Measurements from ENCODE around the gene TMA16. TPM values are rescaled to one million over a fixed set of nuclear protein-coding genes. Genes with fewer than 3 reads are reported as not detected.
A peak's percentile ranks its signal among the peaks of the same experiment; 100 is the strongest.

TMA16 gene
- total and polyA plus RNA-seq, 2 of the 8 experiments (the other 6 are each of a cell fraction or from before 2014, with no cell fraction given): 8.0 to 64.2 TPM

GRCh38 chr4:163544407-163545038, 50.0 kb downstream of the TMA16 start:
- no peak overlapping the region for H2BK15ac ChIP-seq (ENCODE audit: low read length)
- no peaks in the 10 kb centered on the region for H3K23me2 ChIP-seq (ENCODE audit: low read depth, low read length)
- H3K56ac ChIP-seq (replicated peaks; ENCODE audit: insufficient read length, low read depth, low read length): no peak overlapping the region
- H3K18ac ChIP-seq (ENCODE audit: extremely low read depth, low read length): no peak overlapping the region
- no peak overlapping the region for H2BK20ac ChIP-seq (ENCODE audit: low read length)
- H3K4me1 ChIP-seq (replicated peaks in 1 of 4; ENCODE audit: control insufficient read depth in 3 of 4, insufficient read depth in 4 of 4, low read length in 3 of 4): no peaks in the 10 kb centered on the region
- H4K20me1 ChIP-seq (replicated peaks in 1 of 2; ENCODE audit: control insufficient read depth in 1 of 2, insufficient read depth in 2 of 2, low read length in 2 of 2): no peaks in the 10 kb centered on the region
- no peak overlapping the region for H2AFZ ChIP-seq (ENCODE audit: low read length)
- peak in 1 of 2 experiments; percentile 78 for DNase-seq (ENCODE audit: low read depth in 1 of 2, low spot score in 2 of 2)
- H3K14ac ChIP-seq (ENCODE audit: insufficient read length): no peak overlapping the region
- no peak overlapping the region for H2AK5ac ChIP-seq (ENCODE audit: low read depth, low read length)
- no peak overlapping the region for H4K91ac ChIP-seq (replicated peaks; ENCODE audit: insufficient read length, low read length)
- FAIRE-seq: no peak
- ChIA-PET POLR2A (ENCODE audit: partially characterized antibody) (no interaction called here), CTCF (ENCODE audit: partially characterized antibody) (interaction anchor here (0.7 to 3.2 kb wide), 10 partner anchors 9 to 1047 kb away, joined by 3 to 26 read pairs (median 4); partner anchors contain the start of gene TMA16)
- no peak overlapping the region for H3K9ac ChIP-seq (replicated peaks in 1 of 4; ENCODE audit: extremely low read depth in 1 of 4, low read depth in 3 of 4, low read length in 3 of 4)
- H3K23ac ChIP-seq (ENCODE audit: insufficient read length): no peak overlapping the region
- H3K27me3 ChIP-seq (replicated peaks in 1 of 4; ENCODE audit: control insufficient read depth in 3 of 4, extremely low read depth in 1 of 4, insufficient read depth in 3 of 4, low read length in 3 of 4): no peaks in the 10 kb centered on the region
- no peaks in the 10 kb centered on the region for H3K9me3 ChIP-seq (ENCODE audit: insufficient read depth in 2 of 2, low read depth in 1 of 2, low read length in 1 of 2)
- H2BK5ac ChIP-seq (ENCODE audit: low read depth, low read length): no peak overlapping the region
- no peak overlapping the region for H3K4ac ChIP-seq (replicated peaks; ENCODE audit: insufficient read length, low read depth, low read length)
- no peaks in the 10 kb centered on the region for H3K79me2 ChIP-seq (ENCODE audit: control insufficient read depth in 1 of 2, insufficient read depth in 2 of 2, low read length in 2 of 2)
- no peak overlapping the region for H4K8ac ChIP-seq (ENCODE audit: extremely low read depth, insufficient read depth, low read length)
- no peak overlapping the region for H3K27ac ChIP-seq (ENCODE audit: low read depth, low read length)
- no peak overlapping the region for H3K4me3 ChIP-seq (ENCODE audit: extremely low read depth in 1 of 4, insufficient read depth in 2 of 4, low read depth in 3 of 4, low read length in 4 of 4)
- 18% methylated on average over 12 of the region's 12 CpGs; no CpG with 5 or more reads in 1 of the 2 experiments for WGBS, 2 experiments (ENCODE audit: extremely low coverage in 1 of 2, insufficient coverage in 1 of 2, insufficient read length in 1 of 2, insufficient replicate concordance in 2 of 2, low coverage in 1 of 2, low lambda C conversion rate in 2 of 2, missing lambda C conversion rate in 1 of 2)
- peak overlapping the region in 1 of 2 experiments; percentile 48; a peak in 2 of 4 replicates for H3K4me2 ChIP-seq (ENCODE audit: insufficient read depth in 1 of 2, low read depth in 2 of 2, low read length in 2 of 2)
- no peak overlapping the region for H2BK120ac ChIP-seq (replicated peaks; ENCODE audit: low read depth, low read length)
- H4K5ac ChIP-seq (ENCODE audit: insufficient read length, low read depth, low read length): no peak overlapping the region
- no peaks in the 10 kb centered on the region for H3K36me3 ChIP-seq (ENCODE audit: control insufficient read depth in 2 of 4, insufficient read depth in 4 of 4, low read length in 3 of 4)
- H2BK12ac ChIP-seq (ENCODE audit: low read depth, low read length): no peak overlapping the region
- no peaks in the 10 kb centered on the region for H3K79me1 ChIP-seq (ENCODE audit: low read depth, low read length)
- TF ChIP-seq SIN3A (conservative IDR thresholded peaks at IDR 0.05 in 1 of 2, IDR thresholded peaks at IDR 0.05 in 1 of 2; ENCODE audit: low read depth in 1 of 2, low read length in 2 of 2) (no peak), CREB1 (IDR thresholded peaks at IDR 0.05) (no peak), JUND (IDR thresholded peaks at IDR 0.05; ENCODE audit: low read length) (no peak), SP4 (IDR thresholded peaks at IDR 0.05; ENCODE audit: low read length) (no peak; the same call in 1 of the 2 replicates), SP1 (IDR thresholded peaks at IDR 0.05; ENCODE audit: low read depth, low read length) (no peak), PHF8 (conservative IDR thresholded peaks at IDR 0.05; ENCODE audit: low read depth, low read length) (no peak), EP300 (IDR thresholded peaks at IDR 0.05; ENCODE audit: borderline replicate concordance in 1 of 2, low read depth in 2 of 2, low read length in 2 of 2) (no peak), ATF3 (IDR thresholded peaks at IDR 0.05; ENCODE audit: insufficient read depth, low read depth, low read length) (no peak), MAFK (IDR thresholded peaks at IDR 0.05; ENCODE audit: low read depth, low read length) (no peak)
- TF ChIP-seq, protein P1, sequence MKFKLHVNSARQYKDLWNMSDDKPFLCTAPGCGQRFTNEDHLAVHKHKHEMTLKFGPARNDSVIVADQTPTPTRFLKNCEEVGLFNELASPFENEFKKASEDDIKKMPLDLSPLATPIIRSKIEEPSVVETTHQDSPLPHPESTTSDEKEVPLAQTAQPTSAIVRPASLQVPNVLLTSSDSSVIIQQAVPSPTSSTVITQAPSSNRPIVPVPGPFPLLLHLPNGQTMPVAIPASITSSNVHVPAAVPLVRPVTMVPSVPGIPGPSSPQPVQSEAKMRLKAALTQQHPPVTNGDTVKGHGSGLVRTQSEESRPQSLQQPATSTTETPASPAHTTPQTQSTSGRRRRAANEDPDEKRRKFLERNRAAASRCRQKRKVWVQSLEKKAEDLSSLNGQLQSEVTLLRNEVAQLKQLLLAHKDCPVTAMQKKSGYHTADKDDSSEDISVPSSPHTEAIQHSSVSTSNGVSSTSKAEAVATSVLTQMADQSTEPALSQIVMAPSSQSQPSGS (IDR thresholded peaks at IDR 0.05; ENCODE audit: low read length): no peak
